ENCODE results near the gene ARHGAP22.

ARHGAP22 gene

GRCh38 chr10:48459270-48460150 lies 145.4 kb downstream of the ARHGAP22 start:
- DNase-seq = no peak

- no peak for DNase-seq
Observed at GRCh38 chr10:48458662-48459048, 146.2 kb downstream of the ARHGAP22 start.

- DNase-seq = no peak
Observed at GRCh38 chr10:48457949-48458661, 146.8 kb downstream of the ARHGAP22 start.

GRCh38 chr10:48456808-48457761 lies 147.8 kb downstream of the ARHGAP22 start:
- DNase-seq = no peak

- no peak for DNase-seq
Observed at GRCh38 chr10:48456361-48456804, 148.5 kb downstream of the ARHGAP22 start.

DNA sequence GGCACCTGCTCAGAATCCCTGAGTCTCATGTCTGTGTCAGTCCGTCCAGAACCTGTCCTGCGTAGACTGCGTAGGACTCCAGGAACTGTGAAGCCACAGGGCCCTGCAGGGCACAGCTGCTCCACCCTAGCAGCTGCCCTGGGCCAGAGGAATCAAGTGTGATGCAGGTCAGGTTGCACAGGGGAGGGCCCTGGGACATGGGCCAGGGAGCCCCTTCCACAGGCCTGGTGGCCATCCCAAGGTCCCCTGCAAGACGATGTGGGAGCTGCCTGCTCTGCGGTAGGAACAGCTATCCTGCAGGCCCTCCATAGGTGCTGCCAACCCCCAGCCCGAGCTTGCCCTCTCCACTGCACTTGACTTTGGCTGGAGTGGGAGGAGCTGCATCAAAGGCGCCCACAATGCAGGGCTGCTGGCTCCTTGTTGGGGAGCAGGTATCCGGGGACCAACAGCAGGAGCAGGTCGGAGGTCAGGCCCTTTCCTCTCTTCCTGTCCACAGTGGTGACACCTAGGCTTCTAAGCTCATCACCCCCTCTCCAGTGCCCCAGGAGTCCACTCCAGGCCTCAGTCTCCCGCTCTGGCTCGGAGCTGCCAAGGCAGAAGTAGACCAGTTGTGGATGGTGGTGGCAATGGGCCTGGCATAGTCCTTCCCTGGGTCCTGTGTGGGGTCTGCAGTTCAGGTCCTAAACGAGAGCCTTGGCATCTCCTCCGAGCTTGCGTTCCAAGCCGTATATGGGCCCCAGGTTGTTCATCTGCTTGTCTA lies 149.3 kb downstream of the ARHGAP22 start:
- no peak for DNase-seq

DNA sequence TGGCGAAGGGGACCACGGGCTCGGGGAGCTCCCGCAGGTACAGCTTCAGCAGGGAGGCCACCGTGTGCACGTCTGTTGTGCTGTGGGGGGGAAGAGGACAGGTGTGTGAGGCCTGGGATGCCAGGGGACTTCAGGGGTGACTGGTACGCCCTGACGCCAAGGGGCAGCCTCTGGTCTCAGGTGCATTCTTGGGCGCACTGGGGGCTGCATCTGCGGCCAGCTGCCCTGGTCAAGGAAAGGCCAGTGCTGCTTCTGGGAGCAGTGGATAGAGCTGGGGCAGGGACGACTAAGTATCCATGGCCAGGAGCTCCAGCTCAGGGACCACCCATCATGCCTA lies 149.8 kb downstream of the ARHGAP22 start:
- DNase-seq = no peak

DNA sequence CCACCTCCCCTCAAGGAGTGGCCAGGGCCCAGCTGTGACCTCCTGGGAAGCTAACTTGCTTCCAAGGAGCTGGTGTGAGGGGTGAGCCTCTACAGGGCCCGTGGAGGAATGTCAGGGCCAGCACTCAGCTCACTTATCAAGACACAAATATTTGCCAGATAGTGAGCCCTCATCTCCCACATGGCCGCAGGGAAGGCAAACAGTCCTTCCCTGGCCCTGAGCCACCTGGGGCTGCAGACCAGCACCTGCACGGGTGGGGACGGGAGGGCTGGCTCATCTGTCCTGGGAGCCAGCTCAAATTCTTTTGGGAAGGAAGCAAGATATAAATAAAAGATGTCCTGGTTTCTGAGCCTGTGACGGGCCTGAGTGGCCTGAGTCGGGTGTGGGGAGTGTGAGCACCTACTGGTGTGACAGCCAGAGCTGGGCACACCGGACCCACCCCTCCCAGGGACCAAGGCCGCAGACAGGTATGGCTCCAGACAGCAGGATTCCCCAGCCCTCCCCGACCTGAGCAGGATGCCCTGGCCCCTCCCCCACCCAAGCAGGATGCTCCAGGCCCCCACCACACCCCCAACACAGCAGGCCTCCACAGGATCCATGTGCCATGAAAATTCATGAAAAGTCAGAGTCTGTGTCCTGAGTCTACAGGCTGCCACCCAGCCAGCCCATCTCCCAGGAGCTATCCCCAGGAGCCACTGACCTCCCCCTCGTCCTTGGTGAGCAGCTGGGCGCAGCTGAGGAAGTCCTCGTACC lies 150.4 kb downstream of the ARHGAP22 start:
- no peak for DNase-seq

DNA sequence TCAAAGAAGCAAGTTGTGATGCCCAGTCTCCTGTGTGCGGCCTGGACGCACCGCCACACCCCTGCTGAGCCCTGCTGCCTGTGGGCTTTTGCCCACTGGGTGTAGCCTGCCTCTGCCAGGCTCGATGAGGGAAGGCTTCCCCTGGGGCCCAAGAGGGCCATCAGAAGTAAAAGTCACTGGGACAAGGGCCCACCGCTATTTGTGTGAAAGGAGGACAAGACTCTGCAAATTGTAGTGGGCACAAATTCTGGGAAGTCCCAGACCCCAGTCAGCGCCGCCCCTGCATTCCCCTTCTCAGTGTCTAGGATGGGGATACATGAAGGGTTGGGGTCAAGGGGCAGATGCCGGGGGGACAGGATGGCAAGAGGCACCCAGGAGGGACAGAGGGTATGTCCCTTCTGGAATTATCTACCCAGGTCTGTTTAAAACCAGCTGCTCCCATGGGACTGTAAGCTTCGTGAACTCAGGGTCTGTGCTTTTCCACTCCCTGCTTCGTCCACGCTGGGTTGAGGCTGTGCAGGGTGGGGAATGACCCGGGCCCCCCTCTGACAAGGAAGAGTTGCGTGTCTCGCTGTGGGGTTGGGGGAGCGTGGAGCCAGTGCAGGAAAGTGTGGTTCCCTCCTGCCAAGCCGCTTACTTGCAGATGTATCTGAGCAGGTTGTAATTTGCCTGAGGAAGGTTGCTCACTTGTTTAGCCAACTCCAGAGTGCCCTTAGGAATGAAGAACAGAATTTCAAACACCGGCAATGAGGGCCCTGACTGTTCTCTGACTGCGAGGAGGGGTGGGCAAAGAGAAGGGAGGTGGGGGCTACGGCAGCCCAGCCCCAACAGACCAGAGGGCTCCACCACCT lies 151.2 kb downstream of the ARHGAP22 start:
- no peak for DNase-seq

DNA sequence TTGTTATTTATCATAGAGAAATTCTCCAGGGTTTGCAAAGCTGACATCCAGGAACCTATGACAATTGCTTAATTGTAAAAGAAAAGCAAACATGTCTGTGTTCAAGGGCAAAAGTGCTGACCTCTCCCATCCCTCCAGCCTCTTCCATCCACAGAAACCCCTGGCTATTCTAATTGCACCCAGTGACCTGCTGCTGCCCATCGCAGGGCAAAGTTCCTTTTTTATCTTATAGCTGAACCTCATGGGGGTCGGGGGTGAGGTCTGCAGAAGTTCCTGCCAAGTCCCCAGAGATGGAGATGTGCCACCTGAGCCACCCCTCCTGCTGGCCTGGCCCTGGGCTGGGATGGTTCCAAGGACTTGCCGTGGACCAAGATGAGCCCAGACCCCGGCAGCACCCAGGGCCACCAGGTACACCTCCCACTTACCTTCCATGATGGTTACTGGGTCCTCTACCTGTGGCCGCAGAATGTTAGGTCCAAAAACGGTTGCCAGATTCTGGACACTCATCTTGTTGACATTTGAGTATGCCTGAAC lies 151.9 kb downstream of the ARHGAP22 start:
- DNase-seq = no peak

- DNase-seq = no peak
Observed at GRCh38 chr10:48451969-48452878, 152.6 kb downstream of the ARHGAP22 start.

DNA sequence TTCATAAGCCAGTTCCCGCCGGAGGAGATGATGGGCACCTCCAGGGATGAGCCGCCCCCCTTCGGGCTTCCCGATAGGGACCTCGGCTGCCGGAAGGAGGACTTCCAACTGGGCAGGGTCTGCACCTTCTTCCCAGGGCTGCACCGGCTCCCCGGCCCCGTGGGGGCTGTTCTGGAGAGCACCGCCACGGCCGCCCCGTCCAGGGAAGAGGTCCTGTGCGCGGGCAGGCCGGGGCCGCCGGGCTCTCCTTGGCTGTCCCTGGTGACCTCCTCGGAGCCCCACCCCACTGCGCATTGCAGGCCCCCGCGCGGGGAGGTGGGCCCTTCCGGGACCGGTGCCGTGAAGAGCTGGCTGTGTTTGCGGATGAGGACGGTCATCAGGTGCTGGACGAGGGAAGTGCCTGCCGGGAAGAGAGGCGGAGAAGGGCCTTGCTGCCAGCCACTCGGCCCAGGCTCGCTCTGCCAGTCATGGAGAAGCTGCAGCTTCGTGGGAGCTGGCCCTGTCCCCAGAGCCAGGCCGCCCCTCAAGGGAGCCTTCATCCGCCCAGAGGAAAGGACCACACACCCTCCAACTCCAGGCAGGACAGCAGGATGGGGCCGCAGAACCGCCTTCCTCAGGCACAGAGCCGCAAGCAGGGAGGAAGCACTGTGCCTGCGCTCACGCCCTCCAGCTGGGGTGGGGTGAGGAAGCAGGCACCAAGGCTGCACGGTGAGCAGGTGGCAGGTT lies 154.0 kb downstream of the ARHGAP22 start:
- no peak for DNase-seq

DNA sequence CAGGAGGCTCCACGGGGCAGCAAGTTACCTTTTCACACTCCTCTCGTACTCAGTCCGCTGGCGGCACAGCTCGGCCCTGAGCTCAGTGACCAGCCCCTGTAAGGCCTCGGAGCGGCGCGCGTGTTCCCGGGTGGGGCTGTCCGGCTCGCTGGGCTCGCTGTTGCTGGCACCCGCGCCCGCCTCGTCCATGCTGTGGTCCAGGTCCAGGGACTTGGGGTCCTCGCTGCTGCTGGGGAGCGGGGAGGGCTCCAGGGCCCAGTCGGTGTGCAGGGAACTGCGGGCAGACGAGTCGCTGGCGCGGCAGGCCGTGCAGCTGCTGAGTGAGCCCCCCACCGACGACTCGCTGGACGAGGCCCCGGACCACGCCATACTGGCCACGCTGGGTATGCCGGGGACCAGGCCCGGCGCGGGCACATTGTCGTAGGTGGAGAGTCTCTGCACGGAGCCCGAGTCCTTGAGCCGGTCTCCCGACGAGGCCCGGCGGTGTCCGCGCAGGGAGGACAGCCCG lies 154.6 kb downstream of the ARHGAP22 start:
- no peak for DNase-seq

- peak in 1 of 2 experiments; percentile 6 for DNase-seq
Observed at GRCh38 chr10:48449501-48450232, 155.2 kb downstream of the ARHGAP22 start.

GRCh38 chr10:48448796-48449195 lies 156.1 kb downstream of the ARHGAP22 start:
- no peak for DNase-seq

- DNase-seq = no peak
Observed at GRCh38 chr10:48447356-48448215, 157.3 kb downstream of the ARHGAP22 start.
